GM19455 (cell line): ENCODE data around the gene ADH1C.
"Not testable (repeated sequence)": the region's sequence is repeated elsewhere in the genome, so short reads cannot be mapped to it uniquely, and the experiment has no call there.

Source experiments
- ATAC-seq: cut with Tn5 transposase; IDR thresholded peaks from one replicate; pipeline ENCODE4 v1.9.1; 2021; ENCODE audit not compliant: unreplicated experiment

The ADH1C gene

DNA sequence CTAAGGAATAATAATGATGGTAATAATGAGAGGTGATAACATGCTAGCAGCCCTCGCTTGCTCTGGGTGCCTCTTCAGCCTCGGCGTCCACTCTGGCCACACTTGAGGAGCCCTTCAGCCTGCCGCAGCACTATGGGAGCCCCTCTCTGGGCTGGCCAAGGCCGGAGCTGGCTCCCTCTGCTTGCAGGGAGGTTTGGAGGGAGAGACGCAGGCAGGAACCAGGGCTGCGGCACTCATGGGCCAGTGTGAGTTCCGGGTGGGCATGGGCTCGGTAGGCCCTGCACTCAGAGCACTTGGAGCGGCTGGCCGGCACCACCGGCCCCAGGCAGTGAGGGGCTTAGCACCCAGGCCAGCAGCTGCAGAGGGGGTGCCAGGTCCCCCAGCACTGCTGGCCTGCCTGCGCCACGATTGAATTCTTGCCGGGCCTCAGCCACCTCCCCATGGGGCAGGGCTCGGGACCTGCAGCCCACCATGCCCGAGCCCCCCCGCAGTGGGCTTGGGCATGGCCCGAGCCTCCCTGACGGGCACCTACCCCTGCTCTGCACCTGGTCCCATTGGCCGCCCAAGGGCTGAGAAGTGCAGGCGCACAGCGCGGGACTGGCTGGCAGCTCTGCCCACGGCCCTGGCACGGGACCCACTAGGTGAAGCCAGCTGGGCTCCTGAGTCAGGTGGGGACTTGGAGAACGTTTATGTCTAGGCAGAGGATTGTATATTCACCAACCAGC lies 7.1 kb upstream of the ADH1C start:
- no peak for ATAC-seq

DNA sequence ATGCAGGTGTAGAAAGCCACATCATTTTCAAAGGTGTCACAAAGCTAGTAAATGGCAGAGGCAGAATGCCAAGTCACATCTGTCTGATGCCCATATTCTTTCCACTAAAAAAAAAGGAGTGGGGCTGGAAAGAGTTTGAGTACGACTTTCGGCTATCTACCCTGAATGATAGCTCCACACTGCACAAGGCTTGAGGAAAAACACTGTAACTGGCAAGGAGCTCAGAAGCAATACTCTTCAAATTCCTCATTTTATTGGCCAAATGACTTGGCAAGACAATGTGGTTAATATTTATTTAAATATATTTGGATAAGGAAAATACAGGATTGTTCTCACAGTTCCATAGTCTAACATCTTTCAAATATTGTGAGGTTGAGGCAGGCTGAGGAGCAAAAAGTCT lies 5.4 kb upstream of the ADH1C start:
- no peak for ATAC-seq

DNA sequence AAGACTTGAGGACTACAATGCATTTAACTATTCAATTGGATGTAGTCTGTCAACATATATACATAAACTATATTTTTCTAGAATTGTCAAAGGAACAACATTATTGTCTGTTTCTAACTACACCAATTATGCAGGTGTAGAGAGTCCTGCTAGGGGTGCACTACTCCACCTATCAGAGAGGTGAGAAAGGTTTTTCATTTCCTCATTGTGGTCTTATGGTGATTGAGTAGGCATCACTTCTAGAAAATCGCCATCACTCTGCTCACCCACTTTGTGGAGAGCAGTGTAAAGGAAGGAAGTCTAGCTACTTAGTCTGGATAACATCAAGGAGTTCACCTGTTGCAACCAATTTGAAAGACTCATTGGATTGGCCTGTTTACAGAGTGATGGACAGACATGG lies 4.4 kb upstream of the ADH1C start:
- peak; percentile 61 for ATAC-seq

DNA sequence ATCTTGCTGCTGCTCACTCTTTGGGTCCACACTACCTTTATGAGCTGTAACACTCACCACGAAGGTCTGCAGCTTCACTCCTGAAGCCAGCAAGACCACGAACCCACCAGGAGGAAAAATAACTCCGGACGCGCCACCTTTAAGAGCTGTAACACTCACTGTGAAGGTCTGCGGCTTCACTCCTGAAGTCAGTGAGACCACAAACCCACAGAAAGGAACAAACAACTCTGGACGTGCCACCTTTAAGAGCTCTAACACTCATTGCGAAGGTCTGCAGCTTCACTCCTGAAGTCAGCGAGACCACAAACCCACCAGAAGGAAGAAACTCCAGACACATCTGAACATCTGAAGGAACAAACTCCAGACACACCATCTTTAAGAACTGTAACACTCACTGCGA lies 3.6 kb upstream of the ADH1C start:
- ATAC-seq = not testable (repeated sequence)

DNA sequence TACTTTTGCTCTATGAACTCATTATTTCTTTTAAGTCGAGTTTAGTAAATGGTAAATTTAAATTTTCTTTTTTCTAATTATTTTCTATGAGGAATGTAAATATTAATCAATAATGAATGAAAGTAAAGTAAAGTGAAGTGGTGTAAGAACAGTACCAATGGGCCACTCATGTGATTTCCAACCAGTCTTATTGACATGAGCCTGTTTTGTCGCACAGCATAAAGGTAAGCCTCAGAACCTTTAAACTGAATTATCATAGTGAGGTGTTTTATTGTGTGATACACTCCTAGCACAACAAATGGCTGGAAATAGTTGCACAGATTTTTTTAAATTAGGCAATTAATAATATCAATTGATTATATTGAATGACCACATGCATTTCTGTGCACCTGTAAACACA lies 1.1 kb downstream of the ADH1C start:
- ATAC-seq = no peak

DNA sequence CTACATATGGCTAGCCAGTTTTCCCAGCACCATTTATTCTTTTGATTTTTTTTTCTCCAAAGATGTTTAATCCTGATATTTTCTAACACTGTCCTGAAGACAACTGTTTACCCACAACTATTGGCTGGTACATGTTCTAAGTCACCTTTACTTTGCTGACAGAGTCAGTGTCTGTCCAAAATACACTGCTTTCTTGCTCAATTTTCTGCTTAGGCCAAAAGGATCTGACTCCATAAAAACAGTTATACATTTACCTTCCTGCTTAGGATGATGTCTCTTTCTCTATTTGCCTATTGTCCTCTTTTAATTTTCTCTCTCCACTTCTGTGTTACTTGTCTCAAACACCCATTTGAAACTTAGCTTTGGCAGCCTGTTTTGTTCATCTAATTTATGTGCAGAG lies 3.2 kb downstream of the ADH1C start:
- no peak for ATAC-seq

DNA sequence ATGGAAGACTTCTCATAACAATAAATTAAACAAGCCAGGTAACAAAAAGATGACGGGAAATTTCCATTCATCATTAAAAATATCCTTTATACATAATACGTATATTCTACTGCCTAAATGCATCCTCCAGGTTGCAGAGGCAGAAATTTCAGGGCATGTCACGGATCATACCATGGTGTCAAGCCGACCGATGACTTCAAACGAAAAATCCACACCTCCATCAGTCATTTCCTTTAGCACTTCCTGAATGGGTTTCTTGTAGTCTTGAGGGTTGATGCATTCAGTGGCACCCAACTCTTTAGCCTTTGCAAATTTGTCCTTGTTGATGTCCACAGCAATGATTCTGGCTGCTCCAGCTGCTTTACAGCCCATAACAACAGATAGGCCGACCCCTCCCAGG lies 9.9 kb downstream of the ADH1C start:
- not testable (repeated sequence) for ATAC-seq

DNA sequence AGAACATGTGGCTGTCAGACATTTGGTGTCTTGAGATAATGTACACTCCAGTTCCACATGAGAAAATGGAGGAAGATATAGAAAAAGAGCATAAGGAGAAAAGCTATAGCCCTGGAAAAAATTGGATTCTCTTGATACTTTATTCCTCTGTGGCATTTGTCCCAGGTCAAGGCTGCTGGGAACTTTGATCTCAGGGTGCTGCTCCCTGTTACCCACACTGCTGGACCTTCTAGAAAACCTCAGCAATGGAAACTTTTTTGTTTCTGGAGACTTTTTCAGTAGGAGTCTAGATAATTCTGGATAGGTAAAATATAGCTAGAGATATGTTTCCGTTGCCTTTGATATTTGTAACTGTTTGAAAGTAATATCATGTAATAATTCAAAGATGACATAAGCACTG lies 11.1 kb downstream of the ADH1C start:
- ATAC-seq = no peak

DNA sequence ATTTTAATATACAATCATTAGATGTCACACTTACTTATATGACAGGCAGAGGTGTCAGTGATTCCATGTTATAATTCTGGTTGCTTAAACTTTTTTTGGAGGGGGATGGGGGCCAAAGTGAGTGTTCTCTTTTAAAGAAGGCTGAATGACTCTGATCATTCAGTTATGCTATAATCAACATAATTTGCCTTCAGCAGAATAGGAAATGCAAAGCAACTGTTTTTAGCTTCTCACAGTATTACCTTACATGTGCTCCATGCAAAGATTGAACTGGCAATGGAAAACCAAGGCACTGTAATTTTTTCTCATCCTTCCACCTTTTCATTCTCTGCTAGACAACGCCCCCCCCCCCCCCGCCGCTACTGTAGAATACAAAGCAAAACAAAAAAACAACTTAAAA lies 13.4 kb downstream of the ADH1C start:
- ATAC-seq = no peak

DNA sequence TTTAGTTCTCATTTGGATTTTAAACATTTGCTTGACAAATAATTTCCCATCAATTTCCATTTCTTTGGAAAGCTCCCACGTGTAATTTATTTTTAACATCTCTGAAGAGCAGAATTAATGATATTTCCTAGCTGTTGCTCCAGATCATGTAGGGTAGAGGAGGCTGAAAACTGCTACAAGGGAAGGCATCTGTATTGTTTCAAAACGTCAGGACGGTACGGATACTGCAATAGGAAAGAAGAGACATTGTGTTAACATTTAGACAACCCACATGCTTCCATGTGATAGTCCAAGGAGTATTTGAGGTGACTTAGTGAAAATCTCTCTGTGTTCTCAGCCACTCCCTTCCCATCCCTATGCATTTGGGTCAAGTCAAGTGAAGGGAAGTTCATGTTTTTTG lies 16.0 kb downstream of the ADH1C start:
- no peak for ATAC-seq

DNA sequence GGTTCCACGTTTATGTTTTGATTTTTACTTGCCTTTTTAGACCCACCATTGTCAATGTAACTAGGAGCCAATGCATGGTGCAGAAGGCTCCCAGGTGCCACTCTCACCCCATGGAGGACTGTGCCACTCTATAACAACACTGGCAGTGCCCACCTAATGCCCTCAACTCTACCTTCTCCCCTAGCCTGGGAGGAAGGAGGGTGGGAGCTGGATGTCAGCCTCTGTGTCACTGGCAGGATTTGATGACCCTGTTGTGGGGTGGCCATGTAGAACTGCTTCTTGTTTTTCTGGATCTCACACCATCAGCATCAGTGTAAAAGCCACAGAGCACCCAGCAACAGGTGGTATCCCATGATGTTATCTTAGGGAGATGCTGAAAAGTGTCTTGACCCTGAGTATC lies 17.7 kb downstream of the ADH1C start:
- no peak for ATAC-seq

DNA sequence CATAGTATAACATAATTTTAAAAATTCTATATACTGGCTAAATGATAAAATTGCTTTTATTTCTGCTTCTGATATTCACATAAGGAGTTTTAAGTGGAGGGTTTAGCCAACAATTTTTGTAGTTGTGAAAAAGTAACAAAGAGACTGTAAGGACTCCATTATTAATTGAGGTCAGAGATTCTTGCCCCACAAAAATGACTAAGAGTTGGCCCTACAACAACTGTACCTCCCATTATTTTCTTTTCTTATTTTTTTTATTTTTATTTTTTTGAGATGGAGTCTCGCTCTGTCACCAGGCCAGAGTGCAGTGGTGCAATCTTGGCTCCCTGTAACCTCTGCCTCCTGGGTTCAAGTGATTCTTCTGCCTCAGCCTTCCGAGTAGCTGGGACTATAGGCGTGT lies 21.9 kb downstream of the ADH1C start:
- ATAC-seq = no peak

DNA sequence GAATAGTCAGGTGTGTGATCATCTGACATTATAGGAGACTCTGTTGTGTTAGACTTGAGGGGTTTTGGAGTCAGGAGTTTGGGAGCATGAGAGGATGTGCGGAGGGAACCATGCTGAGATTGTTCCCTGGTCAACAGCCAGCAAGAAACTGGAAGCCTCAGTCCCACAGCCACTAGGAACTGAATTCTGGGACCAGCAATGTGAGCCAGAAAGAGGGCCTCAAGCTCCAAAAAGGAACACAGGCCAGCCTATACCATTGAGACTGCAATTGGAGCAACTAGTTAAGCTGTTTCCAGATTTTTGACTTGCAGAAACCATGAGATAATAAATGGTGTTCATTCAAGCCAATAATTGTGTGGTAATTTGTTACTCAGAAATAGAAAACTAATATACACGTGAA lies 22.7 kb downstream of the ADH1C start:
- ATAC-seq = no peak

DNA sequence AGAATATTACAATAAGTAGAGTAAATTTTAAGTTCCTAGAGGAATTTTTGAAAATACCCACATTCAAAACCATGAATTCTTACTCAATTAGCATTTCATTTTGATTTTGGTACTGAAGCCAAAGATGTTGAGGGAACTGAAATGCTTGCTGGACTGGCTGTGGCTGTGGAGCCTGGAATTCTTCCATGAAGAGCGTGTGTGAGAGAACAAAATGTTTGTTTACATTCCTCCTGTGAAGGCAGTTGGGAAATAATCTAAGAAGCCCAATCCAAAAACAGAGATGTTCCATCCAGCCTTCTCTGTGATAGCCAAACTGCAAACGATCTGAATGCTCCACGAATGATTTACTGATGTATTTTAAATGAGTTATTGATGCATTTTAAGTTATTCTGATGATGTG lies 27.6 kb downstream of the ADH1C start:
- no peak for ATAC-seq

DNA sequence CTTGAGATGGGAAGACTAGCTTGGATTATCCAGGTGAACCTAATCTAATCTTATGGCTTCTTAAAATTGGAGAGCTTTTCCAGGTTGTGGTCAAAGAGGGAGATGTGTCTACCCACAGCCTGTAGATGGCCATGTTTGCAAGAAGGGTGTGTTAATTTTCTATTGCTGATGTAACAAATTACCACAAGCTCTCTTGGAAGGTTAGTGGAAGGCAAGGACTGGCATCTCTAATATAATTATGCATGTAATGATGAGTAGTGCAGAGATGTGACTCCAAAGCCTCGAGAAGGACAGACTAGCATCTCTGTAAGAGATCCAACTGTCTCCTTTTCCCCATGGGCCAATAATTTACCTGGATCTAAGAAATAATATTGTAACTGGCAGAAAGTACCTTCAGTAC lies 28.2 kb downstream of the ADH1C start:
- ATAC-seq = no peak

DNA sequence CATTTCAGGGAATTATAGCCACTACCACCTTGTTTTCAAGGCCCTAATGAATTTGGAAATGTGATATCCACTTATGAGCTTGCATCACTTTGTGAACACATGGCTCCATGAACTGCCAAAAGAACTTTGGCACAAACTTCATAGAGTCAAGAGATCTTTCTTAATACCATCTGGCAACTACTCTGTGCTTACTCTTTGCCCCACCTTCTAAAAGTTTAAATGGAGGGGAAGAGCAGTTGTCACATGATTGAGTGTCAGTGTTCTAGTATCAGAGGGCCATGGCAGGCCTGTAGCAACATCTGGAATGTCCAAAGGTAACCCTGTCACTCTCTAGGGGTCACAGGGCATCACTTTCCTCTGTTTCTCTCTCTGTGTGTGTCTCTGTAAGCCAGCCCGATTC lies 28.8 kb downstream of the ADH1C start:
- no peak for ATAC-seq

DNA sequence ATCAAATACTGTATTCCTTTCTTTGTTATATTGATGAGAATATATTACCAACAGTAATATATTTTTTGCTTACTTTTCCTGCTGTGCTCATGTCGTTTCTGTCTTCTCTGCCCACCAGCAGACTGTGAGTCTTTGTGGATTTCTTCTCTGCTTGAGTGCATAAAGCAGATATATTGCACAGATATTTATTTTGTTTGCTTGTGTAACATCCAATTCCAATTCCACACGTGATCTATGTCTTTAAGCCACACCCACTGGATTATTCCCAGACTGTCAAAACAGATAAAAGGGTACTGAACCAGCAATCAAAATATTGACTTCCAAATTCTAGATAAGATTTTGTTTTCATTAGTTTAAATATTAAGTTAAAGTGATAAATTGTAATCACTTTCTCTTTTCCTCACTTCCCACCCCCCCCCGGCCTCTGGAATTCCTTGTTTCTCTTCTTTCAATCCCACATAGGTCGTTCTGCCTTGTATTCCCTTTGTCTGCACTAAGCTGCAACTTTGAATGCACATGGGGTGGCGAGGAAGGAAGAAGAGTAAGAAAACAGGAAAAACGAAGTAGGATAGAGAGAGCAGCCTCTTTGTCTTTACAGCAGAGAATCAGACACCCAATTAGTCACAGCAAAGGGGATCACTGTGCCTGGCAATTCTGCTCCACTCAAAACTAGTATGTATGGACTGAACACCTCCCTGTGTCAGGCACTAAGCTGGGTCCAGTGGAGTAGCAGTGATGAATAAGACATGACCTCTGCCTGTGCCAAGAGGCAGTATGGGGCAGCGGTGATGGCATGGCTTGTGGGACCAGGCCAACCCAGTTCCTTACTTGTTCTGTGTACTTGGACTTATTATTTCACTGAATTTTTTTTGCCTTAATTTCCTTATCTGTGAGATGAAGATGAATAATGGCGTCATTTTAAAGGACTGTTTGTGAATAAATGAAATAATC lies 31.0 kb downstream of the ADH1C start, which contains the start of gene ADH1B:
ADH1B (minus strand) TSS at position 161 of the 951 bp plus-strand sequence; CDS start at position 91, 70 bp downstream.
- no peak for ATAC-seq

DNA sequence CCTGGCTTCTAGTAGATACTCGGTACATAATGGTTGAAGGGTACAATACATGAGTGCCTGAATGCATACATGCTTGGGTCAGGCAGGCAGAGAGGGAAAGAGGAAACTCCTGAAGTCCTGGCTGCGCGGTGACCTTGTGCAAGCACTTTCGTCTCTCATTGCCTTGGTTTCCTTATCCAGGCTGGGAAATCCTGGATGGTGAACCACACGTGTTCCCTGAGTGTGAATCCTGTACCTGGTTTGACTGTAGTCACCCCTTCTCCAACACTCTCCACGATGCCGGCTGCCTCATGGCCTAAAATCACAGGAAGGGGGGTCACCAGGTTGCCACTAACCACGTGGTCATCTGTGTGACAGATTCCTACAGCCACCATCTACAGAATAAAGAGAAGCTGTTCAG lies 34.7 kb downstream of the ADH1C start:
- ATAC-seq = not testable (repeated sequence)

DNA sequence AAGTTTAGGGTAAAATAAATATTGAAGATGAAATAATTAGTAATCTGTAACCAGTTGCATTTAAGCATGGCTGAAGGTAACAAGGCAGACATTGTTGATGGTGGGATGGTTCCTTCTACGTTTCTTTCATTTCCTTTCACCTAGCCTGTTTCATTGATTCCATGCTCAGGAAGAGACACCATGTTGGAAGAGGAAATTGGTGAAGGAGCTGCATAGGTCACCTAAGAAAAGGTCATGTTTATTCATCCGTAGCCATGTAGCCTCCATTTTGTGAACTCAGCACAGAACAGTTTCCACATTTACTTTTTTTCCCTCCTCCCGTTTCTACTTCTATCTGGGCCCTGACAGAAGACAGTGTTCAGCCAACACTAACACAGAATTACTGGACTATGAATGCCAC lies 35.2 kb downstream of the ADH1C start:
- ATAC-seq = no peak

DNA sequence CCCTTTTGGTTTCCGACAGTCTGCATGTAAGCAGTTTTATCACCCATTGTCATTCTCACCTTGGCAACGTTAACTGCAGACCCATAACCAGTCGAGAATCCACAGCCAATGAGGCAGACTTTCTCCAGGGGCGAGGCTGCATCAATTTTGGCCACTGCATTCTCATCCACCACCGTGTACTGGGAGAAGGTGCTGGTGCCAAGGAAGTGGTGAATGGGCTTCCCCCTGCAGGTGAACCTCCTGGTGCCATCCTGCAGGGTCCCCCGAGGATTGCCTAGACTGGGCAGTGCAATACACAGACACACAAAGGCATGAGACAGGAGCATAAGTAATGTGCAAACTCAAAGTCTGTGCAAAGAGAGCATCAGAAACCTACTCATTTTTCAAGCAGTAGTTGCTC lies 36.7 kb downstream of the ADH1C start:
- no peak for ATAC-seq

DNA sequence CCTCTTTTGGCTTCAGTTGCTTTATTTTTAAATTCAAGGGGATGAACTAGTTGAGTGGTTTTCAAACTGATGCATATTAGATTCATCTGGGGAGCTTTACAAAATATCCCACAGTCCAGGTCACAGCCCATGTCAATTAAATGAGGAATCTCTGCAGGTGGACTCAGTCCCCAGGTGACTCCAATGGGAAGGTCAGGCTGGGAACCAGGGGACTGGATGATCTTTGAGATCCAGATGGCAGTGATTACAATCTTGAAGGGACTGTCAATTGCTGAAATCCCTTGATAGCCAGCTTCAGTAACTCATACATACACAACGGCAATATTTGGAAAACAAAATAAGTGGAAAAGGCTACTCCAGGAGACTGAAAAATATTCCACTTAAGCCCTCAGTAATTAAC lies 38.3 kb downstream of the ADH1C start:
- ATAC-seq = no peak

DNA sequence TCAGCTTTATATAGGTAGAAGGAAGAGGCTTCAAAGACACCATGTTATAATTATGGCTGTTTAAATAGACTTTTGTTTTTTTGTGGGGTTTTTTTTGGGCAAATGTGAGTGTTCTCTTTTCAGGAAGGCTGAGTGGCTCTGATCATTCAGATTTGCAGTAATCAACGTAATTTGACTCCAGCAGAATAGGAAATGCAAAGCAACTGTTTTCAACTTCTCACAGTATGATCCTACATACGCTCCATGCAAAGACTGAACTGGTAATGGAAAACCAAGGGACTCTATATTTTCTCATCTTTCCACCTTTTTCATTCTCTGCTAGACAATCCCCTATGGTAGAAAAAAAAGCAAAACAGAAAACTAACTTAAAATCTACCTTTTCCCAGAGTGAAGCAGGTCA lies 42.2 kb downstream of the ADH1C start:
- no peak for ATAC-seq
